HepG2 (cell line): ENCODE results near the gene TUFM. TPM values are rescaled to one million over a fixed set of nuclear protein-coding genes. Genes with fewer than 3 reads are reported as not detected.

Experiments
- AGO2 ChIP-seq: fragments of 200-400 bp; formaldehyde crosslinking; optimal IDR thresholded peaks from 2 replicates; pipeline ENCODE3; 2017; ENCODE audit warnings: mild to moderate bottlenecking, low read depth, low read length, moderate library complexity
- NRL ChIP-seq: sonication (generic); formaldehyde crosslinking; IDR thresholded peaks from 2 replicates; pipeline ENCODE4 v1.5.0; 2020; ENCODE audit warnings: missing genetic modification reagents, mild to moderate bottlenecking, moderate library complexity, borderline replicate concordance
- POLR2AphosphoS5 ChIP-seq: IDR thresholded peaks from 2 replicates; pipeline ENCODE4 v1.6.1; 2012; ENCODE audit warnings: low read depth, low read length
- RBFOX2 ChIP-seq: fragments of 200-400 bp; formaldehyde crosslinking; IDR thresholded peaks from 2 replicates; pipeline ENCODE4 v1.6.1; 2017; ENCODE audit warnings: low read depth, mild to moderate bottlenecking, low read length
- RXRA ChIP-seq: sonication (generic); formaldehyde crosslinking; IDR thresholded peaks from 2 replicates; pipeline ENCODE4 v1.5.1; 2020; ENCODE audit warnings: missing genetic modification reagents
- SETDB1 ChIP-seq: sonication (generic); formaldehyde crosslinking; IDR thresholded peaks from 2 replicates; pipeline ENCODE4 v1.5.1; 2020; ENCODE audit warnings: missing genetic modification reagents, mild to moderate bottlenecking, borderline replicate concordance
- U2AF1 ChIP-seq: fragments of 200-400 bp; formaldehyde crosslinking; optimal IDR thresholded peaks from 2 replicates; pipeline ENCODE3; 2017; ENCODE audit warnings: mild to moderate bottlenecking, low read depth, low read length
- ZFX ChIP-seq: sonication (generic); formaldehyde crosslinking; IDR thresholded peaks from 2 replicates; pipeline ENCODE4 v1.4.0; 2020; ENCODE audit warnings: mild to moderate bottlenecking, low read depth, missing genetic modification reagents, moderate library complexity
- ZNF883 ChIP-seq: sonication (generic); formaldehyde crosslinking; IDR thresholded peaks from 2 replicates; pipeline ENCODE4 v1.5.1; 2020; ENCODE audit warnings: mild to moderate bottlenecking, missing genetic modification reagents; ENCODE audit errors: not compliant biosample characterization
- polyA plus RNA-seq, 8 experiments: library from polyadenylated mRNA; depleted of rRNA in 3 of 8; stranded (reverse) in 7 of 8; unstranded in 1 of 8; fragments of >200 nt; fragmentation: Illumina TruSeq in 4 of 8; extraction: Trizol in 4 of 8; gene quantifications; 2 replicates each; pipeline versions ENCODE4 v1.2.1 to v1.2.3, GENCODE V29; 2011 to 2016; ENCODE audit warnings: low read depth in 4 of 8, missing spikeins in 1 of 8, mixed read lengths in 1 of 8; ENCODE audit not compliant: insufficient read depth in 1 of 8
- total RNA-seq, 5 experiments: library from RNA; depleted of rRNA; stranded (reverse); fragments of >200 nt; fragmentation: Illumina TruSeq; extraction: Trizol; gene quantifications; 2 replicates each; pipeline ENCODE4 v1.2.3, GENCODE V29; 2016; ENCODE audit warnings: low read depth in 1 of 5
- TF ChIP-seq, protein P1 (sequence below): sonication (generic); formaldehyde crosslinking; IDR thresholded peaks from 2 replicates; pipeline ENCODE4 v1.5.0; 2020; ENCODE audit warnings: missing genetic modification reagents
- TF ChIP-seq, protein P2 (sequence below): sonication (generic); formaldehyde crosslinking; conservative IDR thresholded peaks from 2 replicates; pipeline ENCODE4 v1.8.1; 2023; ENCODE audit warnings: missing genetic modification reagents
- TF ChIP-seq, protein P3 (sequence below): sonication (generic); formaldehyde crosslinking; IDR thresholded peaks from 2 replicates; pipeline ENCODE4 v1.4.0; 2020; ENCODE audit warnings: missing genetic modification reagents, low read depth, mild to moderate bottlenecking, borderline replicate concordance

TUFM gene
- total and polyA plus RNA-seq, 2 of the 13 experiments (the other 11 are each of a cell fraction or from before 2014, with no cell fraction given): 206 to 298 TPM

DNA sequence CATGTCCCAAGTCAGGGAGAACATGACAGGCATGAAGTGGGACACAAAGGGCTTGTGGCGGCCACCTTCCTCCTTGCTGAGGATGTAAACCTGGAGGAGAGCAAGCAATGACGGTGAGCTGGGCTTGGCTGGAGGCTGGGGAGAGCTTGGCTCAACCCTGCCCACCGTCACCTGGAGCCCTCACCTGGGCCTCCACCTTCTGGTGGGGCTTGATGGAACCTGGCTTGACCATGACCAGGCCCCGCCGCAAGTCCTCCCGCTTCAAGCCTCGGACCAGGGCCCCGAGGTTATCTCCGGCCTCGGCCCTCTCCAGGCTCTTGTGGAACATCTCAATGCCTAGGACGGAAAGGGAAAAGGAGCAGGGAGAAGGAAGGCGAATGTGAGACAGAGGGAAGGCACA is 2.4 kb downstream of the TUFM start (continued):
- TF ChIP-seq ZFX (CRISPR knock-in tag) (no peak), U2AF1 (no peak), NRL (CRISPR knock-in tag) (no peak), RBFOX2 (peak; percentile 38; the same call in 1 of the 2 replicates), POLR2AphosphoS5 (no peak), SETDB1 (CRISPR knock-in tag) (no peak), AGO2 (peak; percentile 45), RXRA (CRISPR knock-in tag) (no peak), ZNF883 (CRISPR knock-in tag) (no peak)
- TF ChIP-seq, protein P1, sequence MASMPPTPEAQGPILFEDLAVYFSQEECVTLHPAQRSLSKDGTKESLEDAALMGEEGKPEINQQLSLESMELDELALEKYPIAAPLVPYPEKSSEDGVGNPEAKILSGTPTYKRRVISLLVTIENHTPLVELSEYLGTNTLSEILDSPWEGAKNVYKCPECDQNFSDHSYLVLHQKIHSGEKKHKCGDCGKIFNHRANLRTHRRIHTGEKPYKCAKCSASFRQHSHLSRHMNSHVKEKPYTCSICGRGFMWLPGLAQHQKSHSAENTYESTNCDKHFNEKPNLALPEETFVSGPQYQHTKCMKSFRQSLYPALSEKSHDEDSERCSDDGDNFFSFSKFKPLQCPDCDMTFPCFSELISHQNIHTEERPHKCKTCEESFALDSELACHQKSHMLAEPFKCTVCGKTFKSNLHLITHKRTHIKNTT (CRISPR knock-in tag): no peak
- TF ChIP-seq, protein P2, sequence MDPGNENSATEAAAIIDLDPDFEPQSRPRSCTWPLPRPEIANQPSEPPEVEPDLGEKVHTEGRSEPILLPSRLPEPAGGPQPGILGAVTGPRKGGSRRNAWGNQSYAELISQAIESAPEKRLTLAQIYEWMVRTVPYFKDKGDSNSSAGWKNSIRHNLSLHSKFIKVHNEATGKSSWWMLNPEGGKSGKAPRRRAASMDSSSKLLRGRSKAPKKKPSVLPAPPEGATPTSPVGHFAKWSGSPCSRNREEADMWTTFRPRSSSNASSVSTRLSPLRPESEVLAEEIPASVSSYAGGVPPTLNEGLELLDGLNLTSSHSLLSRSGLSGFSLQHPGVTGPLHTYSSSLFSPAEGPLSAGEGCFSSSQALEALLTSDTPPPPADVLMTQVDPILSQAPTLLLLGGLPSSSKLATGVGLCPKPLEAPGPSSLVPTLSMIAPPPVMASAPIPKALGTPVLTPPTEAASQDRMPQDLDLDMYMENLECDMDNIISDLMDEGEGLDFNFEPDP (CRISPR knock-in tag): no peak
- TF ChIP-seq, protein P3, sequence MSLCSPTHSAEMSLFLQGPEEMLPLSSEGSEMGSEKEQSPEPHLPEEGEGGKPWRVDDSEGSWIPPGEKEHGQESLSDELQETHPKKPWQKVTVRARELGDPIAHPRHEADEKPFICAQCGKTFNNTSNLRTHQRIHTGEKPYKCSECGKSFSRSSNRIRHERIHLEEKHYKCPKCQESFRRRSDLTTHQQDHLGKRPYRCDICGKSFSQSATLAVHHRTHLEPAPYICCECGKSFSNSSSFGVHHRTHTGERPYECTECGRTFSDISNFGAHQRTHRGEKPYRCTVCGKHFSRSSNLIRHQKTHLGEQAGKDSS (CRISPR knock-in tag): no peak
